Activated T-cell treated with anti-CD3 and anti-CD28 coated beads for 4 hours (primary cell): ENCODE data around the gene CYREN.
"Not testable (repeated sequence)": the region's sequence is repeated elsewhere in the genome, so short reads cannot be mapped to it uniquely, and the experiment has no call there.

Experiments
- DNase-seq: peaks from one replicate; pipeline ENCODE4 v3.0.0-alpha.2; 2020

CYREN gene, protein sequence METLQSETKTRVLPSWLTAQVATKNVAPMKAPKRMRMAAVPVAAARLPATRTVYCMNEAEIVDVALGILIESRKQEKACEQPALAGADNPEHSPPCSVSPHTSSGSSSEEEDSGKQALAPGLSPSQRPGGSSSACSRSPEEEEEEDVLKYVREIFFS

DNA sequence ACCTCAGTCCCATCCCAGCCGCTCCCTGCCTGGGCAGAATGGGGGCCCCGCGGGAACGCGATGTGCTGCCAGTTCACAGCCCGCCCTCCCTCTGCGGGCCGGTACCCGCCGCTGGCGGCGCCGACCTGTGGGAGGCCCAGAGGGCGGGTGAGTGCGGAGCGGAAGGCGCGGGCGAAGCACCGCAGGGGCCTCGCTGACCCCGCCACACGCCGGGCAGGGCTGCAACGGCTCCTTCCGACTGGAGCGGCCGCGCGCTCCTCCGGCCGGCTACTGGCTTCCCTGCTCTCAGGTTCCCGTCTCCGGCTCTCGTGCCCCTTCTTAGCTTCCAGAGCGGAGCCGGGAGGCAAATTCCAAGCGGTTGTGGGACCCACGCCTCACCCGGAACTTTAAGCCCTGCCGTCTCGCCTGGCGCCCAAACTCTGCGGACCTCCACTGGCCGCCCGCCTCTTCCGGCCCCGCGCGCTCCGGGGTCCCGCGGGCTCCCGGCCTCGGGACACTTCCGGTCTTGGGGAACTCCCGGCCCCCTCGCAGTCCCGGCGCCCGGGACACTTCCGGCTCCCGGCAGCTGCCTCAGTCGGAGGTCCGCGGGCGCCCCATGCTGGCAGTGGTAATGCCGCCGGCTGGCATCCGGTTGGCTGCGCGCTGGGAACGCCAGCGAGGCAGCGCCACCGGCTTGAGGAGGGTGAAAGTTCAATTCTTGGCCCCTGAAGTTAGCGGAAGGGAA, at the start of gene CYREN:
CYREN (minus strand) TSS at position 434 of the 724 bp plus-strand sequence. CDS start 1,785 bp downstream, outside the sequence.
- DNase-seq: peak; percentile 83

DNA sequence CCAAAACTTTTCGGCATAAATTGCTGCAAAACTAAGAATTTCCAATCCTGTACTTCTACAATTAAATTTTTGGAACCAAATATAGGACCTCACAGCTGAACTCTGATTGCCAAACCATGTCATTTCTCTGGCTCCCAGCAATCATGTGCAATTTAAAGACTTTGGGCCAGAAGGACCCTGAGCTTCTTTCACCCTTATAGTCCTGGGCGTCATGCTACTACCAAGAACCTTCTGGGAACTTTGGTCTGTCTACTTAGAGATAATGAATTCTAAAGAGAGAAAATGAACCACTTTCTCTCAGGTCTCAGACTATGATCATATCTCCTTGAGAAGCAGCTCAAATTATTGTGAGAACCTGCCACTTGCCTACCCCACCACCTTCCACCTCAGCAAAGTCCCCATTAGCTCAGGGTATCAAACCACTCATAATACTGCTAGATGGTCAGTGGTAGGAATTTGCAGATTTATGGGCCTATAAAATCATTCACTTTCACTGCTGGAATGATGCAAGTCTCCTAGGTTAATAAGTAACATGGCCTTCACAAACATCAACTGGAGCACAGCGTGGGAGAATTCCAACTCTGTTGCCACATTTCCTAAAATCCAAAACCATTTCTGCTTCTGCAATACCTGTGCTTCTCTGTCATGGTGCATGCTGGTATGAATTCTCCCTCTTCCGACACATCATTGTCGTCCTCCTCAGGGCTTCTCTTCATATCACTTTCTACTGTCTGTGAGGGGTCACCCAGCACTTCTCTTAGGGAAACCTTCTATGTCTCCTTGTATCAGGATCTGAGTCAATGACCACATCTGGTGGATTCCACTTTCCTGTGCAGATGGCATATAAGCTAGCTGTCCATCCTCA, 47.4 kb upstream of the CYREN start:
- no peak for DNase-seq

DNA sequence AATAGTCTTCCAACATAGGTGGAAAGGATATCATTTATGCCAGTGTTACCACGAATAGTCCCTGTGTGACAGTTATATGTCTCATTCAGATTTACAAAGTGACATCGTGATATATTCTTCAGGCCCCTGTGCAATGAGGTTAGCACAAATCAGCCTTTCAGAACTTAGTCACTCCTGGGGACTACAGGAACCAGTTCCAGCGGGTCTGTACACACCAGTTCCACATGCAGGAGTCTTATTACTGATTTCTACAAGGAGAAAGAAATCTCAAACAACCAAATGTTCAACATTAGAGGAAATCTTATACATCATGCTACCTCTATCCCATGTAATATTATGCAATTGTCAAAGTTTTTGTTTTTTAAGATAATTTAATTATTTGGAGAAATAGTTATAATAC, 45.2 kb upstream of the CYREN start:
- DNase-seq: no peak

DNA sequence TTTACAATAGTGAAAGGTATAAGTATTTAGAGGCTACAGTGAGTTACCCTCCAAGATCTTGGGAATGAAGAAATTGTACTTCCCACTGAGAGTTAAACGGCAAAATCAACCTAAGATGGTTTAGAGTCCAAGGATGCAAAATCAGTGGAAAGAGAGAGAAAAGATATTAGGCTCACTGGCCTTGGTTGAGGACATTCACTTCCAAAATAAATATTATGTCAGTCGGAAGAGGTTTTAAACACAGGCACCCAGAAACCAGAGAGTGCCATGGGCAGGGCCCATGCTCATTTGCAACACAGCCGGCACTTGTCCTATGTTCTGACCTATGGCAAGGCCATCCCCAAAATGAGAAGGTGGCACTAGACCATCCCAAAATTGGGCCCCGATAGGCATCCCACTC, 44.7 kb upstream of the CYREN start:
- no peak for DNase-seq

DNA sequence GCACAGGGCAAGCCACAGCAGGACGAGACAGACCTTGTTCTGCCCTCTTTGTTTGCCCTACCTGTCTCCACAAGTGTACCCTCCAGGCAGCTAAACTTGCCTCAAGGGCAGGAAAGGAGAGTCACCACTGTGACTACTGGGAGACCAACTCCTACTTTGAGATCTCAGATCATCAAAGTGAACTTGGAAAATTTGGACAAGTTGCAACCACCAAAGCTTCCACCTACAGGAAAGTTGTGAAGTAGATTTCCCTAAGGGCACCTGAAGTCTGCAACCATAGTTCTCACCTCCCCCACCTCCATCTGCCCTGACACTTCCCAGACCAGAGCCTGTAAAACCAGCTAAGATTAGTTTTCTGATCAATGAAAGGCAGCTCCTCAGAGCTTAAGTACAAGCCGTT, 43.3 kb upstream of the CYREN start:
- no peak for DNase-seq

DNA sequence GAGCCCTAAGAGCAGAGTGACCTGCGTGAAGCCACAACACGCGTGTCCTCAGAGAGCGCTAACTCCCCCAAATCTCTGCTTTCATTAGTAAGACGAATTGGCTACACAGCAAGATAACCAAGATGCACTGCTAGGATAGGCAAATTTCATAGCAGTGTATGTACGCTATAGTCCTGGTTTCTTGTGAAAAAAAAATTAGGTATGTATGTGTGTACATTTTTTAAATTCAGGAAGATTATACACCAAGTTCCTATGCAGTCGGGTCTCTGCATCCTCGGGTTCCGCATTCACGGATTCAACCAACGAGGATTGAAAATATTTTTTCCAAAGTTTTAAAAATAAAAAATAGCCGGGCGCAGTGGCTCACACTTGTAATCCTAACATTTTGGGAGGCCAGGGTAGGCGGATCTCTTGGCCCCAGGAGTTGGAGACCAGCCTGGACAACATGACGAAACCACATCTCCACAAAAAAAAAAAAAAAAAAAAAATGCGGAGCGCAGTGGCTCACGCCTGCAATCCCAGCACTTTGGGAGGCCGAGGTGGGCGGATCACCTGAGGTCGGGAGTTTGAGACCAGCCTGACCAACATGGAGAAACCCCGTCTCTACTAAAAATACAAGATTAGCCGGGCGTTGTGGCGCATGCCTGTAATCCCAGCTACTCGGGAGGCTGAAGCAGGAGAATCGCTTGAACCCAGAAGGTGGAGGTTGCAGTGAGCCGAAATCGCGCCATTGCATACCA, 41.6 kb upstream of the CYREN start:
- DNase-seq: not testable (repeated sequence)

DNA sequence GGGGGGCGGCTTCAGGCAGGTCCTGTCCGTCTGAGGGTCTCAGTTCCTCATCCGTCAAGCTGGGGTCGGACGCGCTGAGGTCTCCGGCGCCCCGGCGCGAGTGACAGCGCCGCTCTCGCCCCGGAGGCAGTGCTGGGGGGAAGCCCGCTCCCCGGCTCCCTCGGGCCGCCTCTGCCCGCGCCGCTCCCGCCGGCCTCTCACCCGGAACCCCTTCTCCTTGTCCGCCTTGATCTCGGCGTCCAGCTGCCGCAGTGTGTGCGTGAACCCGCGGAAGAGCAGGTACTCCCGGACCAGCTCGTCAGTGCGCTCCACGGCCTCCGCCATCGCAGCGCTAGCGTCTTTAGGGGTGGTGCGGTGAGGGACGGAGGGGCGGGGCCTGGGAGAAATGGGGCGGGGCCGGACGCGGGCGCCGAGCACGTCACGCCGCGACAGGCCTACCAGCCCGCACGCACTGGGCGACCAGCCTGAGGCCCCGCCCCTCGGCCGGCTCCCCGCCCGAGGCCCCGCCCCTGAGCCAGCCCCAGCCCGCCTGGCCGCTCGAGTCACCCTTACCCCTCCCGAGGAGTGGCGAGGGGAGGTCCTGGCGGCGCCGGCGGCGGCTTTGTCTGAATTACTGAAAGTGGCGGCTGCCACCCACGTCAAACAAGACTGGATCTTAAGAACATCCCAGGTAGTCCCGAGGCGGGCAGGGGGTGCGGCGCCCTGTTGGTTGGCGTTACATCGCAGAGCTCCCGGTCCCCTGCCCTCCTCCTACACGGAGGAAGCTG, 40.9 kb upstream of the CYREN start, which contains the start of gene WDR91:
WDR91 (minus strand) TSS at position 348 of the 767 bp plus-strand sequence; CDS start at position 324, 24 bp downstream.
- peak; percentile 96 for DNase-seq

DNA sequence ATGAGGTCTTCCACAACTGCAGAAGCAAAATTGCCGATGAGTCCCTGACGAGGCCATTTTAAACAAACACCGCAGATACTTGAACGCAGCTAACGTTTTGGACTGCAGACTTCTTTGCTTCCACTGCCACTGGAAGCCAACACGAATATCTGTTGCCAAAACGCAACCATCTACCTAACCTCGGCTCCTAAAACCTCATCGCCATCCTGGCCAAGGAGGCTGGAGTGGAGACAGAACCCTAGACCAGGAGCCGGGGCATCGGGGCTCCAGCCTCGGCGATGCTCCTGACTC, 40.3 kb upstream of the CYREN start:
- DNase-seq: peak; percentile 10

DNA sequence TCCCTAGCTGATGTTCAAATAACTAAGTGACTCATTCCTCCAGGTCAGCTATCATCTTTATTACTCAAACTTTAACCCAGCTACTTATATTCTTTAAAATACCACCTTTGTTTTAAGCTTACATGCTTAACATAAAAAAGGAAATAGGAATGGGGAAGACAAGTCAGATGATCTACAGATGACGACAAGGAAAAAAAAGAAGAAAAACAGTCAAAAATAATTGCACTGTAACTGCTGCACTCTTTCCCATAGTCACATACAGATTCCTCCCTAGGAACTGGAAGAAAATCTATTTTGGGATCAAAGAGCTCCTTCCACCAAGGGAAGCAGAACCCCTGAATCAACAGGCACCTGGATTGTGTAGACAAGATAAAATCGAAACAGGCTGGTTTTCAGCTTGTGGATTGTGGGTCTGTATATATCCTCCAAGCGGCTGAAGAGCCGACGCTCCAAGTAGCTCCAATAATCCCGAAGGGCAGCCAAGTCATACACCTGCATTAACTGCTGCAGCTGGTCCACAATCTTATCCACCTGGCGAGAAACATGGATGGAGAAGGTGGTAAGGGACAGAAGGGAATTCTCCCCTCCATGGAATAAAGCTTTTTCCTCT, 38.8 kb upstream of the CYREN start:
- no peak for DNase-seq

DNA sequence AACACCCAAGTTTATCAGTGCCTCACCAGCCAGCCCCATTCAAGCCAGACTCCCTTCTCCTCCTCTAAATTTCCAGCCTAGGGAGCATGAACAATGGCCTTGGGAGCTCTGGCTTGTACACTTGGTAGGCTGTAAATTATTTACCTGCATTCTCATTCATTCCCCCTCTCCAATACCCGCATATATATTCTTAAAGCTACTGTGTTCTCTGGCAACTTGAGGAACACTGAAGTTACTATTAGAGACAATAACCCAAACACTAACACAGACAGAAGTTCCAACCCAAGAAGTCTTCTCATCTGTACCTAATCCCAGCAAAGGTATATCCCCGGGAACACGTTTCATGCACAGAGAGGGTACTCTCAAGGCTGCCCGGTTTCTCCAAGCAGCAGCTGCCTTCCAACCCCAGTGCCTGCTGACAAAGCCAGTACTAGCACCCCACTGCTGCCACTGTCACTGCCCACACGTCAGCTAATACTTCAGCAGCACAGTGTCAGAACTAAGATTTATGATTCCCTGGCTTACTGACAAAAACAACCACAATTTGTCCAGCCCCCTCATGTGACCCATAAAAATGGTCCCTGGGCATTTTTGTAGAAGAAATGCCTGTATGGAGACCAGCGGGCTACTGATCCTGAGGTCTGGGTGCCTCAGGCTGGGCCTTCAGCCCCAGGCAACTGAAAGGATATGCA, 37.7 kb upstream of the CYREN start:
- no peak for DNase-seq

DNA sequence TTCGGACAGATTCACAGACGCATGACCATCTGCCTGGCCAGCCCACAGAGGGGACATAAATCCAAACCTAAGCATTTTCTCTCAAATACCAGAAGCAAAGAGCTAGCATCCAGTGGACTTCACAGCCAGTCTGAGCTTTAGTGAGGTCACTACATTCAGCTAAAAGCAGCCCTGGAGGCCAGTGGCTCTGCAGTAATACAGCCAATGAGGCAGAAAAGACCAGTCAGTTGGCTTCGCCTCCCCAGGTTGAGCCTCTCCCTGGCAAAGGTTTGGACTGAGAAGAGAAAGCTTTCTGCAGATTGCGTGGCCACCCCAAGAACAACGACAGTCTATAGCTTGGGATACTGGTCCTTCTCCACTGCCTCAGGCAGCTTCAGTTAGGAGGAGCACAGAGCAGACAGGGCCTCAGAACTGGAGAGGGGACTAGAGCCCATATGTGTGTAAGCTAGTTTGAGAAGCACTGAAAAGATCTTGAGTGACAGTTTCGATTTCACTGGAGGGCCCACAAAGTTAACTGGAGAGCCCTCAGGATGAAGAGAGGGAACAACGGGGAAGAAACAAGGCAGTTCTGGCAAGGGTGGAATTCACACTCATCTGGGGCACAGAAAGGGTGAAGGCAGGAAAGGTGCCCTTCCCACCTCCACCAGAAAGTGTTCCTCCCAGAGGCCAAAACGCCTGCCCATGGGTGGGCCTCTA, 37.0 kb upstream of the CYREN start:
- DNase-seq: no peak

DNA sequence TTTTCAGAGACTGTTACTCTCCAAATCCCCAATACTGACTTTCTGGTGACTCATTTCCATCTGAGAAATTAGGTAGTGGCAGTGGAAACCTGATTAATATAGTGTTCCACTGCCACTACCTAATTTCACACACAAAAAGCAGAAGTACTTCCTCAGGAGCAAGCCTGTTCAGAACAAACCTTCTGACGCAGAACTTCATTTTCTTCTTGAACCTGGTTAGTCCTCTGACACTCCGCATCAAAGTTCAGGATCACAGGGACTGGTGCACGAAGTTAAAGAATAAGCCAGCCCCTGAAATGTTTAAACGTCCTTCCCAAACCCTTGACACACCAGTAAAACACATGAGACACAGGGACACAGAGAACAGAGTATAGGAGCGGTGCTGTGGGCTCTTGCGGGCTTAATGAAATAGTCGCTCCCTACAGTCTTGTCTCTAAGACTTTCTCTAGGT, 36.5 kb upstream of the CYREN start:
- DNase-seq: no peak

DNA sequence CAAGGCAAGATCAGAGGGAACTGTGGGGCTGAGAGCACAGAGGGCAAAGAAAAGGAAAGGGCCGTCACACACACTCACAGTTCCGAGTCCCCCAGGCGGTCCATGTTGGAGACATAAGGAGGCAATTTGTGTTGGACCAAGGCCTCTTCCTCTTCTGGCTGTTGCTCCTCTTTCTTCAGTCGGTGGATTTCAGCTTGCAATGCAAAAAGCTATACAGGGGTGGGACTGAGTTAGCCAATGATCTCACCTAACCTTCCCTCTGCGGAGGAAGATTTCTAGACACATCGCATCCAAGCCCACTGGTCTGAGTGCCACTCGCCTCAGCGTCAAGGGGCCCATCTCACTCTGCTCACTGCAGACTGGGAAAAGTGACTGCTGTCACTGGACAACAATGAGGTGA, 35.3 kb upstream of the CYREN start:
- no peak for DNase-seq

DNA sequence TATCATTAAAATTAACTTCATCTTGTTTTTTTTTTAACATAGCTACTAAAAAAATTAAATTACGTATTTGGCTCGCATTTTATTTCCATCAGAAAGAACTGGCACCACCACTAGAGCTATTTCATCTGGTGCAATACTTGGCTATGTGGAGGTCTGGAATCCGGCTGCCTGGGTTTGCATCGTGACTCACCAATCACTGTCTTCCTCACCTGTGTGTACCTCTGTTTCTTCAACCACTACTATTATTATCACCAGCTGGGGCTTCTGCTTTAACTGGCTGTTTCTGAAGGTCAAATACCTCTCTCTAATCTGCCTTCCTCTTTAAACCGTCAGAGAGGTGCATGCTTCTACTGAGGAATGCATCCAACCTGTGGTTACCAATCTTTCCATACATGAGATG, 34.4 kb upstream of the CYREN start:
- DNase-seq: no peak

DNA sequence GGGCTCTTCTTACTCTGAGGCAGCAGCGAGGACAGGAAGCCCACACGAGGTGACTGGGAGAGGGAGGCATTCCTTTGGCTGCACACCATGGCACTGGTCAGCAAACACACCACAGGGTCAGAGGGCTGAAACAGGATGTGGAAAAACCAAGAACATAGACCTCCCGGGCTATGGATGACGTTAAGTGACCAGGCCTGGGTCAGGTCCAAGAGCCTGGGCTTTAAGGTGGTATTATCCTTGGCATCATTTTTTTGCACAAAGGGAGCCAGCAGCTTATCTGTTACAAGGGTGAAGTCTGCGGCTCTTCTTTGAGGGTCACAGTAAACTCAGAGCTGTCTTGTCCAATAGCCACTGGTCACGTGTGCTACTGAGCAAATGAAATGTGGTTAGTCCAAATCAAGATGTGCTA, 33.8 kb upstream of the CYREN start:
- DNase-seq: no peak

DNA sequence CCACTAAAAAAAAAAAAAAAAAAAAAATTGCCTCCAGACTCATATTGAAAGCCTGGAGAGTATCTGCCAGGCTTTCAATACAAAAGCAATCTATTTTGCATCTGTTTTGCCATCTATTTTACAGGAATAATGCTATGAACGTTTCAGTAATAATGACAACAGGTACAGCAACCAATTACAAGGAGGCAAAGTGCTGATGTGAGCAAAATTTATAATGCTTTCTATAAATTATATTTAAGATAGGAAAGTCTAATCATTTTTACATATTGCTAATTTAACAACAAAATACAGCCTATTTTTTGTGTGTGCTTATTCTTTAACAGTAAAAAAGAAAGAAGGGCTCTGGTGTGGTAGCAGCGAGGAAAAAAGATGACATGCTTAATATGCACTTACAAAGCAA, 30.8 kb upstream of the CYREN start:
- DNase-seq: no peak

DNA sequence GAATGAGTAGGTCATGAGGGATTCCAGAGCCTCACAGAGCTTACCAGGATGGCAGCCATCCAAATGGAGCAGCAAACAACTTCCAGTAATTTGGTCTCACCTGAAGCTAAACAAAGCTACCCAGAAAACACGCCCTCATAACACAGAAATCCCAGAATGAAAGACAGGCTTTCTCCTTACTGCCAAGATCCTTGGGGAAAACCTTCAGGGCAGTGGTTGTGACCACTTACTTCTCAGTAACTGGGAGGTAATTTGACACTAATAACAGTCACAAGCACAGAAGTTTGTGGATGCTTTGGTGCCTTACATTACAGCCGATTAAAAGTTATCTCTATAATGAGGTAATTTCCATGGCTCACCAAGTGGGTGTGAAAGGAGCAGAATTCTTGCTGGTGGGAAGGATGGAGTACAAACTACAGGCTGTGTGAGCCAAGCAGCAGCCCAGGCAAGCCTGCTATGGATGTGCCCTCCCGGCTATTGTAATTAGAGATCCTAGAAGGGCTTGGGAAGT, 30.4 kb upstream of the CYREN start:
- no peak for DNase-seq

DNA sequence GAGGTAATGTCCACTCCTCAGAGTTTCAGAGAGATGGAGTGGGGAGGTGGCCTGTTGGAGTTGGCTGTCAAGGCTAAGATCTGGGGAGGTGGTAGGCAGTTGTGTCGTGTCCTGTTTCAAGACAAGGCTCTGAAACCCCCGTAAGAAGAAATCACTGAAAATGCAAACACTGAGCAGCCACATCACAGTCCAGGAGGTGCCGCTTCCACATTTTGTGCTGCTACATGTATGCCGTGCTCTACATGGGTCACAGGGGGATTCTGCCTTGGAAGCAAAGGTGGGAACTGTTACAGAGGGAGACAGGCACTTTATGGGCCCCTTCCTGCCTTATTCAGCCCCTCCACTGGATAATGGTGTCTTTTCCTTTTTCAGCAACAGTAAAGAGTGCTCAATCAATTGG, 28.9 kb upstream of the CYREN start:
- DNase-seq: no peak

DNA sequence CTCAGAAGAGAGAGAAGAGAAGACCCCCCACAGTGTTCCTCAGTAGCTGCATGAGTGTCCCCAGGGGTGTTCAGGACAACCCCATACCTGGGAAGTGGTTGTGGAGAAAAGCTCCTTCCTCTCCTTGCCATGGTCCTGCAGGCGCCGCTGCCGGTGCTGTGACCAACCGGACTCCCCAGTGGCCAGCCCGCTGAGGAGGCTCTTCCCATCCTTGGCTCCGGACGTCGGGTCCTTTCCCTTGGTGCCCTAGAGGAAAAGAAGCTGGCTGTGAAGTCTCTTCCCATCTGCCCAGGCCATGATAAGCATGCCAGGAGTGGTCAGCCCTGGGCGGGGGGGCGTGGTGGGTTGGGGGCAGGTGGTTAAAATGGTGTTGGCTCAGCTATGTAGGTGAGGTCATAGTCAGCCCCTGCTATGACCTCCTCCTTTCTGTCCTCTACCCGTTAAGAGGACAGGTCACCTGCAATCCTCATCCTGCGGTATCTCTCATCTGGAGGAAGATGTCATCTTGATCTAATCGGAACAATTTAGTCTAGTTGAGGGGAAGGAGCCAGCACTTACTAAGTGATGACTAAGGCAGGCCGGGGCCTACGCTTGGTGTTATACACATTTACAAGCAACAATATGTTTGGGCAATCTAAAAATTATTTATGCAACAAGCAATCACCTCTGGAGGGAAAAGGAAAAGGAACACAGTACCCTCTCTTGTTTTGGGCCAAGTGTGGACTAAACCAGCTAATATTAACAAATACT, 27.6 kb upstream of the CYREN start:
- no peak for DNase-seq

DNA sequence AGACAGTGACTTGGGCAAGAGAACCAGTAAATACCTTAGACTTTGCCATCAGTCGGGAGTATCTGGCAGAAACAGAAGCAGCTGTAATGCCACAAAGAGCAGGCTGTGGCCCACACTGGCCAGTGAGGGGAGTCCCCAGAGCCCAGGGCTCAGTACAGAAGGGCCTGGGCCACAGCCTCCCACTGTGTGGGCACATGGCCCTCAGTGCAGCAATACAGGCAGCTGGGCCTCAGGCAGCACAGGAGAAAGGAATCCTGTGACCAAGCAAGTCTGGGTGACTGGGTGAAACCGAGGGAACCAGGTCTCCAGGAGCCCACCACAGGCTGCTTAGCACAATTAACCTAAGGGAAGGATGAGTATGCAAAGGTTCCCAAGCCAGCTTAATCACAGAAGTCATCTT, 26.8 kb upstream of the CYREN start:
- DNase-seq: no peak
